ENCODE measurements around the gene VIM. TPM values are rescaled to one million over a fixed set of nuclear protein-coding genes. Genes with fewer than 3 reads are reported as not detected.
"Not testable (repeated sequence)": the region's sequence is repeated elsewhere in the genome, so short reads cannot be mapped to it uniquely, and the experiment has no call there.

The VIM gene
- total and polyA plus RNA-seq, 5 donors = 724 to 952 (median 781) TPM

GRCh38 chr10:17257466-17258321, 29.7 kb downstream of the VIM start:
- 8% methylated on average over 8 of the region's 8 CpGs for WGBS
- DNase-seq = no peak
- Histone ChIP-seq H3K27me3 (ENCODE audit: control insufficient read depth, insufficient read depth) (no peaks in the 10 kb centered on the region), H3K27ac (ENCODE audit: low read length) (no peak overlapping the region), H3K4me3 (ENCODE audit: low read length) (peak overlapping the region; percentile 26), H3K9me3 (ENCODE audit: control insufficient read depth, low read length) (no peaks in the 10 kb centered on the region), H3K4me1 (ENCODE audit: control insufficient read depth, insufficient read depth, low read length) (no peaks in the 10 kb centered on the region)
- intact Hi-C loops (cut with DNase I) = loop anchor here in 3 of 4 donors (5.0 kb wide), 2 partner anchors 415 to 430 kb away; no protein-coding TSS in a partner anchor
- ATAC-seq = peak; percentile 87

- DNase-seq = no peak
- Histone ChIP-seq H3K27me3 (ENCODE audit: control insufficient read depth, insufficient read depth) (no peaks in the 10 kb centered on the region), H3K9me3 (ENCODE audit: control insufficient read depth, low read length) (no peaks in the 10 kb centered on the region), H3K4me1 (ENCODE audit: control insufficient read depth, insufficient read depth, low read length) (no peaks in the 10 kb centered on the region), H3K4me3 (ENCODE audit: low read length) (no peak overlapping the region), H3K27ac (ENCODE audit: low read length) (no peak overlapping the region)
- intact Hi-C loops (cut with DNase I) = loop anchor here in 1 of 4 donors (10.0 kb wide), 1 partner anchor 172 kb away; no protein-coding TSS in a partner anchor
- 93% methylated on average over 4 of the region's 4 CpGs for WGBS
- no peak for ATAC-seq
Observed at GRCh38 chr10:17262502-17262901, 34.5 kb downstream of the VIM start.

GRCh38 chr10:17263580-17263979, 35.5 kb downstream of the VIM start:
- H3K9me3 ChIP-seq (ENCODE audit: control insufficient read depth, low read length) = no peaks in the 10 kb centered on the region
- WGBS = 90% methylated on average over 8 of the region's 8 CpGs
- no peak for ATAC-seq
- intact Hi-C loops (cut with DNase I) = loop anchor here in 1 of 4 donors (10.0 kb wide), 1 partner anchor 171 kb away; no protein-coding TSS in a partner anchor
- no peaks in the 10 kb centered on the region for H3K27me3 ChIP-seq (ENCODE audit: control insufficient read depth, insufficient read depth)
- H3K4me1 ChIP-seq (ENCODE audit: control insufficient read depth, insufficient read depth, low read length) = no peaks in the 10 kb centered on the region
- H3K4me3 ChIP-seq (ENCODE audit: low read length) = no peak overlapping the region
- no peak overlapping the region for H3K27ac ChIP-seq (ENCODE audit: low read length)
- DNase-seq = no peak

- DNase-seq (no peak), ATAC-seq (no peak)
- H3K4me1 ChIP-seq (ENCODE audit: control insufficient read depth, insufficient read depth, low read length) = no peaks in the 10 kb centered on the region
- no peaks in the 10 kb centered on the region for H3K27me3 ChIP-seq (ENCODE audit: control insufficient read depth, insufficient read depth)
- no peak overlapping the region for H3K27ac ChIP-seq (ENCODE audit: low read length)
- no peaks in the 10 kb centered on the region for H3K9me3 ChIP-seq (ENCODE audit: control insufficient read depth, low read length)
- intact Hi-C loops (cut with DNase I) = loop anchor here in 1 of 4 donors (10.0 kb wide), 1 partner anchor 169 kb away; no protein-coding TSS in a partner anchor
- WGBS = 79% methylated on average over 2 of the region's 2 CpGs
- H3K4me3 ChIP-seq (ENCODE audit: low read length) = no peak overlapping the region
Observed at GRCh38 chr10:17265468-17265867, 37.4 kb downstream of the VIM start.

DNA sequence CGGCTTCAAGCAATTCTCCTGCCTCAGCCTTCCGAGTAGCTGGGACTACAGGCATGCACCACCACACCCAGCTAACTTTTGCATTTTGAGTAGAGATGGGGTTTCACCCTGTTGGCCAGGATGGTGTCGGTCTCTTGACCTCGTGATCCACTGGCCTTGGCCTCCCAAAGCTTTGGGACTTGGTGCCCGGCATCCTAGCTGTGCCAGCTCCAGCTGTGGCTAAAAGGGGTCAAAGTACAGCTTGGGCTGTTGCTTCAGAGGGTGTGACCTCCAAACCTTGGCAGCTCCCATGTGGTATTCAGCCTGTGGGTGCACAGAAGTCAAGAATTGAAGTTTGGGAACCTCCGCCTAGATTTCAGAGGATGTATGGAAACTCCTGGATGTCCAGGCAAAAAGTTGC, 38.5 kb downstream of the VIM start:
- not testable (repeated sequence) for H3K4me1 ChIP-seq (ENCODE audit: control insufficient read depth, insufficient read depth, low read length); H3K4me3 ChIP-seq (ENCODE audit: low read length); DNase-seq; H3K27me3 ChIP-seq (ENCODE audit: control insufficient read depth, insufficient read depth); H3K9me3 ChIP-seq (ENCODE audit: control insufficient read depth, low read length); H3K27ac ChIP-seq (ENCODE audit: low read length); ATAC-seq
- intact Hi-C loops (cut with DNase I) = loop anchor here in 1 of 4 donors (10.0 kb wide), 1 partner anchor 168 kb away; no protein-coding TSS in a partner anchor
- whole genome bisulfite sequencing = 94% methylated on average over 6 of the region's 6 CpGs

- Histone ChIP-seq H3K4me1 (ENCODE audit: control insufficient read depth, insufficient read depth, low read length) (no peaks in the 10 kb centered on the region), H3K27ac (ENCODE audit: low read length) (no peak overlapping the region), H3K9me3 (ENCODE audit: control insufficient read depth, low read length) (no peaks in the 10 kb centered on the region), H3K4me3 (ENCODE audit: low read length) (no peak overlapping the region), H3K27me3 (ENCODE audit: control insufficient read depth, insufficient read depth) (no peaks in the 10 kb centered on the region)
- intact Hi-C loops (cut with DNase I) = no loop called here
- 94% methylated on average over 12 of the region's 12 CpGs for WGBS
- DNase-seq (no peak), ATAC-seq (no peak)
Observed at GRCh38 chr10:17272648-17273047, 44.6 kb downstream of the VIM start.

DNA sequence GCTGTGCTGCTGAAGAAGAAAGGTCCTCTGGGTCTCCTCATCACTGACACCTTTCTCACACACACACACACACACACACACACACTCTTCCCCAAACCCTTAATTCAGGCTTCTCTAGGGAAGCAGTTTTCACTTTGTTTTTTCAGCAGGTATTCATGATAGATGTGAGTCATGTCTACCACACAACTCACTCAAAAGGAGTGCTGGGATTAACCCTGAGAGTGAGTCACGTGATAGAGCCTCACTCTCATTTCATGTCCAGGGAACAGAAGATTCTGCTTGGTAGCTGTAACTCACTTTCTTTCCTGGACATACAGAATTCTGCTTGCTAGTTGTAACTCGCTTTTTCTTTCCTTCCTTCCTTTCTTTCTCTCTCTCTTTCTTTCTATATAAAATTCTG, 45.4 kb downstream of the VIM start:
- DNase-seq (no peak), ATAC-seq (no peak)
- WGBS = 71% methylated on average over 2 of the region's 2 CpGs
- Histone ChIP-seq H3K9me3 (ENCODE audit: control insufficient read depth, low read length) (no peaks in the 10 kb centered on the region), H3K27me3 (ENCODE audit: control insufficient read depth, insufficient read depth) (no peaks in the 10 kb centered on the region), H3K27ac (ENCODE audit: low read length) (no peak overlapping the region), H3K4me3 (ENCODE audit: low read length) (no peak overlapping the region), H3K4me1 (ENCODE audit: control insufficient read depth, insufficient read depth, low read length) (no peaks in the 10 kb centered on the region)
- intact Hi-C loops (cut with DNase I) = no loop called here

DNA sequence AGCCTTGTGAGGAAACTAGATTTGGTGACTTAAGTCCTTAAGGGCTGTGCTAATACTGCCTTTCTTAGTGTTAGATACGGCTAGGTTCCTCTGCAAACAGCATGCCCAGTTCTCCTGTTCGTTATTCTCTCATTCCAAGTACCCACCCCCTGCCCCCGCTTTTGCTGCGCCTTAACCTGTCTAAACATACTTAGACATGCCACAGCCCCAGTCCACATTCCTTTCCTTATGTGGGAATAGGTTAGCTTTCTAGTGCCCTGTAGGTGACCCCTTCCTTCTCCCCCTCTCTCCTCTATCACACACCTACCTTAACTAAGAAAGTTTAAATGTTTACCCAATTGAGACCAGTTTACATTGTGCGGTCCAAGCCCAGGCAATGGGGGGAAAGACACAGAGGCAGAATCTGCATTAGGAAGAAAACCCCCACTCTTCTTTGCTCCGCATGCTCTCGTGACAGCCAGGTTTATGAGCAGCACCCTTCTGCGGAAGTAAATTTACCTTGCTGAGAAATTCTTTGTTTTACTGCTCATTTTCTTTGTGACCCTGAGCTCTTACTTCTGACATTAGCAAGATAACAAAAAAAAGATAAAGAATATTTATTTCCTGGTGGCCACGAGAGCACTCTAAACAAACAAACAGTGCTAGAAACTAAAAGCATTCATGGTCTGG, 48.8 kb downstream of the VIM start:
- ATAC-seq = no peak
- Histone ChIP-seq H3K9me3 (ENCODE audit: control insufficient read depth, low read length) (no peaks in the 10 kb centered on the region), H3K27me3 (ENCODE audit: control insufficient read depth, insufficient read depth) (no peaks in the 10 kb centered on the region), H3K27ac (ENCODE audit: low read length) (no peak overlapping the region), H3K4me1 (ENCODE audit: control insufficient read depth, insufficient read depth, low read length) (no peaks in the 10 kb centered on the region), H3K4me3 (ENCODE audit: low read length) (no peak overlapping the region)
- DNase-seq = no peak
- 90% methylated on average over 9 of the region's 9 CpGs for WGBS
- intact Hi-C loops (cut with DNase I) = no loop called here

GRCh38 chr10:17278607-17279240, 50.7 kb downstream of the VIM start:
- no peak for DNase-seq
- no peak for ATAC-seq
- no peaks in the 10 kb centered on the region for H3K27me3 ChIP-seq (ENCODE audit: control insufficient read depth, insufficient read depth)
- H3K27ac ChIP-seq (ENCODE audit: low read length) = no peak overlapping the region
- H3K4me3 ChIP-seq (ENCODE audit: low read length) = no peak overlapping the region
- intact Hi-C loops (cut with DNase I) = no loop called here
- no peaks in the 10 kb centered on the region for H3K9me3 ChIP-seq (ENCODE audit: control insufficient read depth, low read length)
- no peaks in the 10 kb centered on the region for H3K4me1 ChIP-seq (ENCODE audit: control insufficient read depth, insufficient read depth, low read length)
- 78% methylated on average over 4 of the region's 4 CpGs for WGBS

- Histone ChIP-seq H3K4me3 (ENCODE audit: low read length) (no peak overlapping the region), H3K4me1 (ENCODE audit: control insufficient read depth, insufficient read depth, low read length) (no peaks in the 10 kb centered on the region), H3K27ac (ENCODE audit: low read length) (no peak overlapping the region), H3K27me3 (ENCODE audit: control insufficient read depth, insufficient read depth) (no peaks in the 10 kb centered on the region), H3K9me3 (ENCODE audit: control insufficient read depth, low read length) (no peaks in the 10 kb centered on the region)
- 90% methylated on average over 3 of the region's 3 CpGs for WGBS
- DNase-seq = no peak
- ATAC-seq = no peak
- intact Hi-C loops (cut with DNase I) = no loop called here
Observed at GRCh38 chr10:17282311-17282710, 54.3 kb downstream of the VIM start.
